Dendritic cell treated with granulocyte-macrophage colony-stimulating factor and Interleukin-4, amounts not matched to agents 40 ng/mL and 50 ng/mL, for 4 days (primary cell): ENCODE data around the gene TEK.

ENCODE experiments used
- H3K27ac Mint-ChIP-seq: one replicate; pipeline ENCODE4 v1.8.0; 2022; ENCODE audit warnings: mild to moderate bottlenecking, mixed read lengths
- H3K27me3 Mint-ChIP-seq: one replicate; pipeline ENCODE4 v1.8.0; 2022; ENCODE audit warnings: mild to moderate bottlenecking, mixed read lengths
- H3K36me3 Mint-ChIP-seq: one replicate; pipeline ENCODE4 v1.8.0; 2022; ENCODE audit warnings: low read depth, mixed read lengths
- H3K4me1 Mint-ChIP-seq: one replicate; pipeline ENCODE4 v1.8.0; 2022; ENCODE audit warnings: low read depth, mixed read lengths
- H3K4me3 Mint-ChIP-seq: one replicate; pipeline ENCODE4 v1.8.0; 2022; ENCODE audit warnings: mild to moderate bottlenecking, moderate library complexity, mixed read lengths
- H3K9me3 Mint-ChIP-seq: one replicate; pipeline ENCODE4 v1.8.0; 2022; ENCODE audit warnings: mixed read lengths
- intact Hi-C: fragments of 100-400 bp; cut with micrococcal nuclease; formaldehyde crosslinking; loops from one replicate; pipeline ENCODE4 v1.15.0; 2022

Gene TEK

DNA sequence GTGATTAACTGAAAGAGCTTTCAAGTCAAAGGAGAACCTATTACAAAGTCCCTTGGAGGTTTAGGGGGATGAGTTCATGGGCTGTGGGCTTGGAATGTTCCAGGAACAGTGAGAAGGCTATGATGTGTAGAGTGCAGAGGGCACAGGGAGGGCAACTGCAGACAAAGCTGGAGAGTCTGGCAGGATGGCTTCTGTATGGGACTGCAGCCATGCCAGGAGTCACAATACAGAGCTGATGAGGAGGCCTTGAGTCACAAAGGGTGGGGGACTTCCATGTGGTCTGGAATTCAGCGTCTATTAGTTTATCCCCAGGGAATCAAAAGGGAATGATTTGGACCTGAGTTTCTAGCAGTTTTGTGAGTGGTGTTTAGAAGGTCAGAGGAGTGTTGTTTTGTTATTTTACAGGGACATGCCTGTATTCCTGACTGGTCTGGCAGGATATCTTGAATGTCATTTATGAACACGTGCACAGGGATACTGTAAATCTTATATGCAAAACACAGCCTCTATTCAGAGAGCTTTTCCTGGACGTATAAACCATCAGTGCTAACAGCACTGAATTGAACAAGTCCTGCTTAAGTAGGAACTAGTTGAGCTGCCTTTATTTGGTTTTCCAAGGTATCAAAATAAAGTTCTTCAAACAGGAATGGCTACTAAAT is 14.3 kb upstream of the TEK start:
- H3K9me3 Mint-ChIP-seq = no peaks in the 10 kb centered on the region
- peaks cover 5% of the 10 kb centered on the region for H3K4me1 Mint-ChIP-seq
- H3K27me3 Mint-ChIP-seq = peaks cover 6% of the 10 kb centered on the region
- H3K36me3 Mint-ChIP-seq = no peaks in the 10 kb centered on the region
- H3K4me3 Mint-ChIP-seq = no peak overlapping the region
- intact Hi-C loops = no loop called here
- no peak overlapping the region for H3K27ac Mint-ChIP-seq

DNA sequence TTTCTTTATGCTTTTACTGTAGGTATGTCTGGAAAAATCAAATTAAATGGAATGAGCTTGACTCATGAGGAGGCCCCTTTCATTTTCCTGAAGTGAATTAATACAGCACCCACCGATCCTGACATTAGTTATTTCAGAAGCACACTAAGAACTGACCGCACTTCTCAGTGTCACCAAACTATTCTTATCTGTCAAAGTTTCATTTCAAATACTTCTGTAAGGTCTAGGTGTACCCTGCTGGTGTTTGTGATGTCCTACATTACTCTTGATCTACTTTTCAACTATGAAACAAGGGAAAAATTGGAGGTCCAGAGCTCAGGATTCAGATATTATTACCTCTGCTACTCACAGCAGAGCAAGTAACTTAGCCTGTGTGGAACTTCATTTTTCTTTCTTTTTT is 1.8 kb upstream of the TEK start:
- H3K4me3 Mint-ChIP-seq = no peak overlapping the region
- H3K36me3 Mint-ChIP-seq = no peaks in the 10 kb centered on the region
- H3K9me3 Mint-ChIP-seq = no peaks in the 10 kb centered on the region
- H3K27ac Mint-ChIP-seq = no peak overlapping the region
- intact Hi-C loops = no loop called here
- no peaks in the 10 kb centered on the region for H3K4me1 Mint-ChIP-seq
- no peaks in the 10 kb centered on the region for H3K27me3 Mint-ChIP-seq

- Mint-ChIP-seq H3K27me3 (no peaks in the 10 kb centered on the region), H3K9me3 (no peaks in the 10 kb centered on the region), H3K4me3 (no peak overlapping the region), H3K4me1 (no peaks in the 10 kb centered on the region), H3K36me3 (no peaks in the 10 kb centered on the region), H3K27ac (no peak overlapping the region)
- intact Hi-C loops = no loop called here
These were observed 596 bp downstream of the TEK start for GRCh38 chr9:27109621-27110020.

GRCh38 chr9:27110181-27110580 is 1.2 kb downstream of the TEK start:
- H3K36me3 Mint-ChIP-seq = no peaks in the 10 kb centered on the region
- intact Hi-C loops = no loop called here
- H3K27ac Mint-ChIP-seq = no peak overlapping the region
- no peaks in the 10 kb centered on the region for H3K27me3 Mint-ChIP-seq
- no peaks in the 10 kb centered on the region for H3K9me3 Mint-ChIP-seq
- H3K4me1 Mint-ChIP-seq = no peaks in the 10 kb centered on the region
- H3K4me3 Mint-ChIP-seq = no peak overlapping the region

DNA sequence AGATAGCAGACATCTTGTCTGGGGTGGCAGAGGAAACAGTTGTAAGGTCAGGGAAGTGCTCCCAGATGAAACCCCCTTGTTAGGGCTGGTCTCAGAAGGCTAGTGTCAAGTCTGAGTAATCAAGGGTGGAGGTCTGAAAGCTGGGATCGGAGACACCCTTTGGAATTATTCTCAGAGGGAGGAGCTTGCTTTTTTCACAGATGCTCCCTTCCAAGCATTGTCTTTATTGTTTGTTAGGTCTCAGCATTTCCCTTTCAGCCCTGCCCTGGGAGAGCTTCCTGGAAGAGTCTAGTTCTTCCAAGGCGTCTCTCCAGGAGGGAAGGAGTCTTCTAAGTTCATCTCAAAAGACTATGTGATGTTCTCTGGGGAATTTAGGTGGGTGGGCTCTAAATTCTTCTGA is 3.2 kb downstream of the TEK start:
- intact Hi-C loops = no loop called here
- Mint-ChIP-seq H3K4me1 (no peaks in the 10 kb centered on the region), H3K4me3 (no peak overlapping the region), H3K9me3 (no peaks in the 10 kb centered on the region), H3K27me3 (no peaks in the 10 kb centered on the region), H3K36me3 (no peaks in the 10 kb centered on the region), H3K27ac (no peak overlapping the region)

DNA sequence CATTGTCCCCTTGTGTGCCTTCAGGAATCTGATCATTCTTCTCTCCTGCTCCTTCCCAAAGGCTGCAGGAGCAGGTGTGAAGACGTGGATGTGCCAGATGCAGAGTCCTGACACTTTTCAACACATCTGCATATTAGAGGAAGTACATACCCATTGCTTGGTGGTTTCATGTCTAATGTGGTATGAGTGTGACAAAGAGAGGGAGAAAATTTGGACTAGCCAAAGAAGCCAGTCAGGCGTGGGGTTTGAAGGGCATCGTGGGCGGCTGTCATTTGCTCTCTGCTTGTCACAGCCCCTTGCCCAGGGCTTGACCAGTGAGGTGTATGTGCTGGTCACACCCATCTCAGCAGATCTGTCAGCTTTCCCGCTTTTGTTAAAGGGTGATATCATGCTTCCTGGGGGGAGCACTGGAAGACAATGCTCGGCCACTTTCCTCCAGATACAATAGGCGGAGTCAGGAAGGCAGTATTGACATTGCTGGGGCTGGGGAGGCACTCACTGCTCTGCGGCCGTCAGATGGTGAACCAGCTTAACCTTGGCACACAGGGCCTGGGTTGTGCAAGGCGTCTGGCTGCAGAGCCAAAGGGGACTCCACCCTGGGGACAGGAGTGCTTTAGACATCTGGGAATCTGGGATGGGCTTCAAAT is 8.6 kb downstream of the TEK start:
- Mint-ChIP-seq H3K4me1 (no peaks in the 10 kb centered on the region), H3K36me3 (no peaks in the 10 kb centered on the region), H3K4me3 (no peak overlapping the region), H3K27ac (no peak overlapping the region), H3K9me3 (no peaks in the 10 kb centered on the region), H3K27me3 (no peaks in the 10 kb centered on the region)
- intact Hi-C loops = no loop called here

GRCh38 chr9:27118916-27119315 is 9.9 kb downstream of the TEK start:
- Mint-ChIP-seq H3K9me3 (no peaks in the 10 kb centered on the region), H3K36me3 (no peaks in the 10 kb centered on the region), H3K27ac (no peak overlapping the region), H3K4me3 (no peak overlapping the region), H3K4me1 (no peaks in the 10 kb centered on the region), H3K27me3 (no peaks in the 10 kb centered on the region)
- intact Hi-C loops = no loop called here

GRCh38 chr9:27124151-27124550 is 15.1 kb downstream of the TEK start:
- H3K27me3 Mint-ChIP-seq = no peaks in the 10 kb centered on the region
- no peaks in the 10 kb centered on the region for H3K9me3 Mint-ChIP-seq
- intact Hi-C loops = no loop called here
- no peak overlapping the region for H3K27ac Mint-ChIP-seq
- H3K36me3 Mint-ChIP-seq = no peaks in the 10 kb centered on the region
- peaks cover 2% of the 10 kb centered on the region for H3K4me1 Mint-ChIP-seq
- no peak overlapping the region for H3K4me3 Mint-ChIP-seq

DNA sequence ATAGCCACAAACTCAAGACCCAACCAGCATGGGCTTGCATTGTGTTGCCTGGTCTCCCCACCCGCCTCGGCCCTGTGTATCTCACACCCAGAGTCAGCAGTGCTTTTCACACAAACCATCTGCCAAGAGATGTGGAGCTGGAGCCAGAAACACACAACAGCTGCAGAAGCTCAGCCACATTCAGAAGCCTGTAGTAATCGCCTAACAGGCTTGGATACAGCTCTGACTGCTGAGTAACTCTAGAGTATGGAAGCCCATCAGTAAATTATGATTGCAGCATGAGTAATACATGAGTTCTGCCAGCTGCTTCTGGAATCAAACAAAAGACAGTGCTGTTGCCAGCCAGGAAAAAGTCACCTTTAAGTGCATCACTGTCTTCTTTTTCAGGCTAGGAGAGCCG is 16.0 kb downstream of the TEK start:
- H3K9me3 Mint-ChIP-seq = no peaks in the 10 kb centered on the region
- no peak overlapping the region for H3K27ac Mint-ChIP-seq
- no peak overlapping the region for H3K4me3 Mint-ChIP-seq
- H3K36me3 Mint-ChIP-seq = no peaks in the 10 kb centered on the region
- intact Hi-C loops = no loop called here
- H3K27me3 Mint-ChIP-seq = no peaks in the 10 kb centered on the region
- peaks cover 6% of the 10 kb centered on the region for H3K4me1 Mint-ChIP-seq

DNA sequence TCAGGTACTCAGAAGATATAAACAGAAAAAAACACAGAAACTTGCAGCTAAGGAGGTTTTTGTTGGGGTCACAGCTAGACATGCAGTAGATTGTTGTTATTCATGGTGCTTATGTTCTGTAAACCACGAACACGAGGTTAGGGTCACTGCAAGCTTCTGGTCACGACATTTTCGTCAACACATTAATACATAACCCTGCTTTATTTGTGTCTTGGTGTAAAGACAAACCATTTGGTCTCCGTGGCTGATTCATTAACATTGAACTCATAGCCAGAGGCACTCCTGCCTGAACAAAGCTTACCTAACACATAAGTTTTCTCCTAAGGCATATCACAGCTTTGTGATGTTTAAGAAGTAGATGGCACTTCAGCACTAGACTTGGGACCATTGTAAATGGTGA is 16.9 kb downstream of the TEK start:
- Mint-ChIP-seq H3K4me1 (peaks cover 6% of the 10 kb centered on the region), H3K4me3 (no peak overlapping the region), H3K27me3 (no peaks in the 10 kb centered on the region), H3K27ac (no peak overlapping the region), H3K36me3 (no peaks in the 10 kb centered on the region), H3K9me3 (no peaks in the 10 kb centered on the region)
- intact Hi-C loops = no loop called here

GRCh38 chr9:27126670-27127069 is 17.6 kb downstream of the TEK start:
- Mint-ChIP-seq H3K36me3 (no peaks in the 10 kb centered on the region), H3K27ac (no peak overlapping the region), H3K27me3 (no peaks in the 10 kb centered on the region), H3K4me3 (no peak overlapping the region), H3K9me3 (no peaks in the 10 kb centered on the region), H3K4me1 (peaks cover 6% of the 10 kb centered on the region)
- intact Hi-C loops = no loop called here

DNA sequence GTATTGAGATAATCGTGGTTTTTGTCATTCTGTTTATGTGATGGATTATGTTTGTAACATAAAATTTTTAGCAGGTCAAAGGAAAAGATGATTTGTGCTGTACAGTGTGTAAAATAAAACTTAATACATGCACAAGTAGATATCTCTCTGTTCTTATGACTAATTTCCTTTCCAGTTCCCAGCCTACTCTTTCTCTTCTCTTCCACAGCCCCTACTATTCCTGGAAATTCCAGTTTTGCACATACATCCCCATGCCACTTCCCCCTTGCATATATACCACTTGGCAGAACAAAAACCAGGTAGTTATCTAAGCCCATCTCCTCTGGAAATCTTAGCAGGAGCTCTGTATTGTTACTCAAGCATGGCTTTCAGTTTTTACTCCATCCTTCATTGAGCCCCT is 20.2 kb downstream of the TEK start:
- Mint-ChIP-seq H3K4me1 (peaks cover 6% of the 10 kb centered on the region), H3K9me3 (no peaks in the 10 kb centered on the region), H3K4me3 (no peak overlapping the region), H3K27ac (no peak overlapping the region), H3K27me3 (no peaks in the 10 kb centered on the region), H3K36me3 (no peaks in the 10 kb centered on the region)
- intact Hi-C loops = no loop called here

DNA sequence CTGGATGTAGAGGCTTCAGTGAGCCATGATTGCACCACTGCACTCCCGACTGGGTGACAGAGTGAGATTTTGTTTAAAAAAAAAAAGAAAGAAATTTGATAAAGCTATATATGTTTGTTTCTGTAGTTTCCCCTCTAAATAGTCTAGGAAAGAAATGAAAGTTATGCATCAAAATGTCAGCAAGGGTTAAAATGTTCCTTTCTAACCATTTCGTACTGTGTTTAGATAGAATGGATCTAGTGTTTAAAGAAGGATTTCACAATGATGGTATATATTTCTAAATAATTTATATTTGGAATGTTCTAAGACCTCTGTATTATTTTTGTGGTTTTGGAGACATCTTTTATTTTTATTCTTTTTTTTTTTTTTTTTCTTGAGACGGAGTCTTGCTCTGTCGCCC is 22.7 kb downstream of the TEK start:
- Mint-ChIP-seq H3K4me1 (peaks cover 6% of the 10 kb centered on the region), H3K36me3 (no peaks in the 10 kb centered on the region), H3K27ac (no peak overlapping the region), H3K9me3 (no peaks in the 10 kb centered on the region), H3K27me3 (no peaks in the 10 kb centered on the region), H3K4me3 (no peak overlapping the region)
- intact Hi-C loops = no loop called here

DNA sequence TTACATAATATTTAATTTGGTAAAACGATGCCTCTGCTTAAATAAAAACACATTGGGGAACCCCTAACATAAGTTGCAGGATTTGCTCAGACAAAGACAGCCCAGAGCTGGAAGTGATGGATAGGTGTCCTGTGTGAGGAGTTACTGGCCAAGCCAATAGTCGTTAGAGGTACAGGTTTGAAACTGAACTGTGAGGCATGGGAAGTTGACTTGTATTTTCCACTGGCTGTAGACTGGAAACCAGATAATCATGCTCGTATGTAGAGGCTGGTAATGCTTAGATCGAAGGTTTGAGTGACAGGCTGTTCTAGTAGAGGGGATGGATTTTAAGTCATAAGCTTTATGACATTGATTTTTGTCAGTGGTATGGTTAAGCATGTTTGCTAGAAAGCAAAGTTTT is 24.8 kb downstream of the TEK start:
- peaks cover 6% of the 10 kb centered on the region for H3K4me1 Mint-ChIP-seq
- no peaks in the 10 kb centered on the region for H3K27me3 Mint-ChIP-seq
- no peak overlapping the region for H3K27ac Mint-ChIP-seq
- intact Hi-C loops = no loop called here
- H3K36me3 Mint-ChIP-seq = no peaks in the 10 kb centered on the region
- no peak overlapping the region for H3K4me3 Mint-ChIP-seq
- H3K9me3 Mint-ChIP-seq = no peaks in the 10 kb centered on the region

GRCh38 chr9:27142299-27142930 is 33.4 kb downstream of the TEK start:
- no peak overlapping the region for H3K27ac Mint-ChIP-seq
- no peaks in the 10 kb centered on the region for H3K36me3 Mint-ChIP-seq
- intact Hi-C loops = no loop called here
- no peak overlapping the region for H3K4me3 Mint-ChIP-seq
- H3K4me1 Mint-ChIP-seq = no peaks in the 10 kb centered on the region
- no peaks in the 10 kb centered on the region for H3K9me3 Mint-ChIP-seq
- H3K27me3 Mint-ChIP-seq = no peaks in the 10 kb centered on the region
